ENCODE results near the gene DLK1.

Gene DLK1

DNA sequence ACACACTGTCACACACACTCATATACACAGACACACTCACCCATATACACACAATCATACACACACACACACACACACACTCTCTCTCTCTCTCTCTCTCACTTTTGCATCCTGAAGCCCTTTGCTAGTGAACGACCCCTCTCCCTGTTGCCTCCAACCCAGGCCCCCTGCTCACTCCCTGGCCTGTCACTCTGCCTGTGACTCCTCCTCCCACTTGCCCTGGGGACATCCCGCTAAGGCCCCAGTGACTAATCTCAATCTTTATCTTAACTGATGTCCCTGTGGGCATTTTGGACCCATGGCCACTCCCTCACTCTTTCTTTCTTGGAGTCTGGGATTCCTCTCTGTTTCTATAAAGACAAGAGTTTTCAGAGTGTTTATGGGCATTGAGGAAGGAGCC is 10.9 kb upstream of the DLK1 start:
- no peak for DNase-seq

DNA sequence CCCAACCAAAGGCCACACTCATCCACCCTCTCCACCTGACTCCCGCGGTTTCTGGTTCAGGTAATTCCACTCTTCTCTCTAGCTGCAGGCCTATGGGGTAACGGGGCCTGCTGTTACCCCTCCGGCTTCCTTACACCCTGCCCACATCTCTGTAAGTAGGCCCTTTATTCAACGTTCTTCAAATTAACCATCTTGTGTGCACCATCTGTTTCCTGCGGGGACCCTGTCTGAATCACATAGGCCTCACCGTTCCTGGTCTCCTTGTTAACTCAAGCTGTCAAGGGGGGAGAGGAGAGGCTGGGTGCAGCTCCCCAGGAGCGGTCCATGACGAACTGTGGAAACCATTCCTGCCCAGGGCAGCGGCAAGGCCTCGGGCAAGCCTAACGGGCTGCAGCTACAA is 9.3 kb upstream of the DLK1 start:
- no peak for DNase-seq

- no peak for DNase-seq
These were observed 6.6 kb upstream of the DLK1 start for GRCh38 chr14:100719976-100720520.

DNA sequence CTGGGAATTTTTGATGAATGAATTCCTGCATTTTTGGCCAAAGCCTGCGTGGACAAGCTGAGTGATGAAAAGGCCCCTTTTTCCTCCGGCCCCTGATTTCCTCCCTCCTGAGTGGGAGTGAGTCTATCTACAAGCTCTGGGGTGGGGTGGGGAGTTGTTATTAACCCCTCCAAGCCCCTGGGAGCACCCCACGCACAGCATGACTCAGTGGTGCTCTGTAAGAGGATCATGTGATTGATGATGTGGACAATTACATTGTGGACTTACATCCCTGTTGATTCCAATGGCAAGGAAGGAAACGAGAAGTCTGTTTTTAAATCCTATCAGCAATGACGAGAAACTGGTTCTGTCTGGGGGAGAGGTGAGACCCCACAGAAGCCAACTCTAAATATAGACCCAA is 5.1 kb upstream of the DLK1 start:
- no peak for DNase-seq

DNA sequence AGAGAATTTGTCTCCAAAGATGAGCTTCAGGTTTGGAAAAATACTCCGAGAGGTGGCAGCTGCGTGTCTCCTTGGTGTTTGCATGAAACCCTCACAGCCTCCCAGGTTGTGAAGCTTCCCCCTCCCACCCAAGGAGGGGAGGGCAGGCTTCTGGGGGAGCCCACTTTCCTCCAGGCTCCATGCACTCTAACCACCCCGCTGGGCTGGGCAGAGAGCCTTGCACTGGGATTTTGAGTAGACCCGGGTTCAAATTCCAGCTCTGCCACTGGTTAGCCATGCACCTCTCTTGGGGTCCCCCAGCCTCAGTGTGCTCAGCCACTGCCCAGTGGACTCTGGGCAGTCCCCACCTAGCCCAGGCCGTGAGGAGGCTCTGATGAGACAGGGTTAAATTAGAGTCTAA is 4.3 kb upstream of the DLK1 start:
- DNase-seq, result no peak

DNA sequence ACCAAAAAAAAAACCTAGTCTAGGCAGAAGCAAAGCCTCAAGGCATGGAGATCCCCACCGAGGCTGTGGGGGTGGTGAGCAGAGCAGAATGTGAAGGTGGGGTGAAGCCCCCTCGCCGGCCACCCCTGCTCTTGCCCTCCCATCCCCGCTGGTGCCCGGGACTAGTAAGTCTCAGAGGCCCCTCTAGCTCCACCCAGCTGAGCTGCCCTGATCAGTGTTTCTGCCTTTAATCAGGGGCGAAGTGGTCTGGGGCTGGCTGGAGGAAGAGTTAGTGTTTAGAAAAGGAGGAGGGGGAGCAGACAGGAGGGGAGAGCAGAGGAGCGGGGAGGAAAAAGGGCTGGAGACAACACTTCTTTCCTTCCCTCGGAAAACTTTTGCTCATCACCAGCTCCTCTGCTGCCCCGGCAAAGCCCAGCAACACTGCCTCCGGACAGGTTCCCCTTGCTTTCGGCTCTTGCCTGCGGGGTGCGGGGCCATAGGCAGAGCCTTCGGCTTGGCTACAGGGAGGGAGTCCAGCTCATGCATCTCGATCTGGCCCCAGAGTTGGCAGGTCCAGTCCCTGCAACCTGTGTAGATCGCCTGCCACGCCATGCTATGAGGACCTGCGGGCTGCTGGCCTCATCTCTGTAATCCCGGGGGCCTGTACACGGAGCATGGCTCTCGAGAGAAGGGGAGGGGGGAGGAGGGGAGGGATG is 3.4 kb upstream of the DLK1 start:
- DNase-seq, result no peak

GRCh38 chr14:100723830-100724437 is 2.8 kb upstream of the DLK1 start:
- DNase-seq, result no peak

DNA sequence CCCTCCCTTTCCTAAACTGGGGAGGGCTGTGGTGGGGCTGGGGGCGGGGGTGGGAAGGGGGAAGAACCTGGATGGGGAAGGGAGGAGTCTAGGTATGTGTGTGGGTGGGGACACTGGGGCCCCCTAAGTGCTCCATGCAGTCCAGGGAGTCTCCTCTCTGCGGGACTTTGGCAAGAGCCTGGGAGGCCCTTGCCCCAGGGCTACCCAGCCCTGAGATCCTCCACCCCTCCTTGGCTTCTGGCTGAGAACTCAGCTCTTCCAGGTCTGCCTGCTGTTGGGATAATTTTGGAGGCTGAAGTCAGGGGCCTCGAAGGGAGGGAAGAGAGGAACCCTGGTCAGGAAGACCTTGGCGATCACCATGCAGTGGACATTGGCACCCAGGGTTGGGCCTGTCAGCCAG is 2.2 kb upstream of the DLK1 start:
- DNase-seq, result no peak

DNA sequence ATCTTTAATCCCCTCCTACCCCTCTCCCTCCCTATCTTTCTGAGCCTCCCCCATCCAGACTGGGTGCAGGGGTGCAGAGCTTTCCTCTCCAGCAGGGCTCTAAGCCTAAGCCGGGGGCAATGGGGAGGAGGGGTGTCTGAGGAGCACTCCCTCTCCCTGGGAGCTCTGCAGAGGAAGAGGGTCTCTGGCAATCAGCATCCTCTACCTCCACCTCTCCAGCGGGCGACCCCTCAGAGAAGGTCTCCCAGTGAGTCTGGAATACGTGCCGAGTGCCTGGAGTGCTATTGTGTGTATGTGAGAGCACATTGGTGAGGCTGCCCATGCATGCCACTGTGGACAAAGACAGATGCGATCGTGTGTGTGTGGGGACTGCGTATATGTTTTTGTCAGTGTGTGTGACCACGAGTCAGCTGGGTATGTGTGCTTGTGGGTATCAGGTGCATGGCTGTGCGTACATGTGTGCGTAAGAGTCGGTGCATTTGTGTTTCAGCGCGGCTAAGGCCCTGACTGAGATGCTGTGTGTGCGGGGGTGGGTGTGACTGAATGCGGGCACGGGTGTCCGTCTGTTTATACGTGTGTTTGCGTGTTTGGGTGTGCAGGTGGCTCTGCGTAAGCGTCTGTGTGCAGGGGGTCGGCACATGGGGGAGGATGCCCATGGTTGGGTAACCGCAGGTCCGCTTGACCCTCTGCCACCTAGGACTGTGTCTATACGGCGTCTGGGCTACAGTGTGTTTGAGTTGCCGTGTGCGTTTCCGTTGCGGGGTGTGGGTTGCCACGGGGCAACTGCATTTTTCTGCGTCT is 905 bp upstream of the DLK1 start:
- no peak for DNase-seq

GRCh38 chr14:100727086-100727872 is 587 bp downstream of the DLK1 start:
- no peak for DNase-seq

DNA sequence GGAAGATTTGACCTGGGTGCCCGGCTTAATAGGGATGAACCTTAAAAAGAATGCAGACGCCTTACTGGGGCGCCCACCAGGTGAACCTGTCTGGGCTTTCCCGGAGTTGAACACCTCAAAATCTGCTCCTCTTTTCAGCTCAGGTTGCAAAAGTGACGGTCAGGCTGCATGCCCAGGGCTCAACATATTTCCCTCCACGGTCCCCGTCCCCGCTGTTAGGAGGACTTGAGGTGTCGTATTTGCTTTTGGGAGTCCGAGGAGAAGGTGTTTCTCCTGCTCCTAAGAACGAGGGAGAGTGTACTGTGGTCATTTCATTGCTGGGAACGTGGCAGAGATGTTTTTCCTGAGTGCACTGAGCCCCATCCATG is 1.2 kb downstream of the DLK1 start:
- no peak for DNase-seq

GRCh38 chr14:100728962-100729361 is 2.3 kb downstream of the DLK1 start:
- no peak for DNase-seq

GRCh38 chr14:100729982-100730381 is 3.3 kb downstream of the DLK1 start:
- DNase-seq, result no peak

DNA sequence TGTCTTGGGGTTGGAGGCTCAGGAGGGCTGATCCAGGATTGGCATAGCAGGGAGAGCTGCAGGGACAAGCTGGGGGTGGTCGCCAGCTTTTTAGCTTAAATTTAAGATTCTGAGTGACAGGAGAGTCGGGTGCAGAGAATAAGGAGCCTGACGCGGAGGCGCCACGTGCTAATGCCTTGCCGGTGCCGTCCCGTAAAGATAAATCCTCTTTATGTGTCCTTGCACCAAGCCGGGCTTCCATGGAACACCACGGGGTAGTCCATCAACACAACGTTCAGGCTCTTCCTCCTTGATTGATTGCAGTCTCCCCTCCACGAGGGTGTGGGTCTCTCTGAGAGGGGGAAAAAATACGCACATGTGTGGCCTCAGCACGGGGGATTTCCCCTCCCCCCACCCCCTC is 3.9 kb downstream of the DLK1 start:
- DNase-seq, result no peak

DNA sequence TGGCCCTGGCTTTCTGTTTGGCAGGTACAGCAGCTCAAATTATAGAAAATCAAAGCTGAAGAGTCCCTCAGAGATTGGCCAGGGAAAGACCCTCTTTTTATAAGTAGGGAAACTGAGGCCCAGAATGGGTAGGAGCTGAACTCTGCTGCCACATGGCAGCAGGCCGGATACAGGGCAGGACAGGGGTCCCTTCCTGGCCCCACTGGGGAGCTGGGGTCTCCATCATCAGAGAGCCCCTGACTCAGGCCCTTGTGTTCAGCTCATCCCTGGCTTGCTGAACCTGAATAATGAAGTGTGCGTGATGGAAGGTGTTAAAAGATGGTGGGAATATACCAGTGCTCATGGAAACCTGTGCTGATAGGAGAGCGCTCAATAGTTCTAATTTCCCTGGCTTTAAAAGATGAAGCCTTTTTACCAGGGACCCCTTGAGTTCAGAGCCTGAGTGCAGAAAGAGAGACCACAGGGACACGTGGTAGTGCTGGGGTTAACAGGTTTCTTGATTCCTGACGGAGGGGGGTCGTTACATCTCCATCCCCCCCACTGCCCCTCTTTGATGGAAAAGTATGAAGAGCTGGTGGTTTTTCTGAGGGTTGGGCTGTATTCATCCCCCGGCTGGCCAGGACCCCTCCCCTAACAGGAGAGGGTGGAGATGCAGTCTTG is 4.4 kb downstream of the DLK1 start:
- no peak for DNase-seq

DNA sequence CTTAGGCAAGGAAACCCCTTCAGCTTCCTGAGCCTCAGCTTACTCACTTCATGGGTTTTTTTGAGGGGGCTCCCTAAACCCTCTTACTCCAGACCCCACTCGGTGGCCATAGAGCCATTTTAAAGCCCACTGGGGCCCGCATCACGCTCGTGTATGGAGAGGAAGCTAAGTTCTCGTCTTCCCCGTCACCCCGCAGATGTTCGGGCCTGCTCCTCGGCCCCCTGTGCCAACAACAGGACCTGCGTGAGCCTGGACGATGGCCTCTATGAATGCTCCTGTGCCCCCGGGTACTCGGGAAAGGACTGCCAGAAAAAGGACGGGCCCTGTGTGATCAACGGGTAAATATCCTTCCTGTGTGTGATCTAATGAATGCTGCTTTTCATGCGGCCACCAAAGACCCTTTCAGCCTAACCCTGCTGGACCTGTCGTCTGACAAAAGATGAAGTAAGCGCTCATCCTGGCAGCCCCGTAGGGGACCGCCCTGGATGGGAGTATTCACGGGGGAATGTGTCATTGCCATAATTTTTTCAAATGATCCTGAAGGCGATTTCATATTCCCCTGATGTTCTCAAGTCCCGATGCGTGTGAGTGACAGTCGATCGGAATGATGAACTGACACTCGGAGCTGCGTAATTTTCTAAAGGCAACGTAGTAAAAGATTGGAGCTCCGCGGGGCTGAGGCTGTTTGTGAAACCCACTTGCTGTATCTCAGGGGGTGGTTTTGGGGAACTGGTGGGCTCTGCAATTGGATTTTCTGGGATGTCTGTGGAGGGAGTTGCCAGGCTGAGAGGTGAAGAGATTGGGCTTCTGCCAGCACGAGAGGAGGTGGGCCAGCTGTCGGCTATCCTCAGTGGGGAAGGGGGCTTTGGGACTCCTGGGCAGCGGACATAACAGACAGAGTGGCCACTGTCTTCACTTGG is 5.4 kb downstream of the DLK1 start:
- no peak for DNase-seq

GRCh38 chr14:100732766-100733100 is 6.0 kb downstream of the DLK1 start:
- DNase-seq, result no peak

GRCh38 chr14:100733152-100733850 is 6.6 kb downstream of the DLK1 start:
- DNase-seq, result no peak

DNA sequence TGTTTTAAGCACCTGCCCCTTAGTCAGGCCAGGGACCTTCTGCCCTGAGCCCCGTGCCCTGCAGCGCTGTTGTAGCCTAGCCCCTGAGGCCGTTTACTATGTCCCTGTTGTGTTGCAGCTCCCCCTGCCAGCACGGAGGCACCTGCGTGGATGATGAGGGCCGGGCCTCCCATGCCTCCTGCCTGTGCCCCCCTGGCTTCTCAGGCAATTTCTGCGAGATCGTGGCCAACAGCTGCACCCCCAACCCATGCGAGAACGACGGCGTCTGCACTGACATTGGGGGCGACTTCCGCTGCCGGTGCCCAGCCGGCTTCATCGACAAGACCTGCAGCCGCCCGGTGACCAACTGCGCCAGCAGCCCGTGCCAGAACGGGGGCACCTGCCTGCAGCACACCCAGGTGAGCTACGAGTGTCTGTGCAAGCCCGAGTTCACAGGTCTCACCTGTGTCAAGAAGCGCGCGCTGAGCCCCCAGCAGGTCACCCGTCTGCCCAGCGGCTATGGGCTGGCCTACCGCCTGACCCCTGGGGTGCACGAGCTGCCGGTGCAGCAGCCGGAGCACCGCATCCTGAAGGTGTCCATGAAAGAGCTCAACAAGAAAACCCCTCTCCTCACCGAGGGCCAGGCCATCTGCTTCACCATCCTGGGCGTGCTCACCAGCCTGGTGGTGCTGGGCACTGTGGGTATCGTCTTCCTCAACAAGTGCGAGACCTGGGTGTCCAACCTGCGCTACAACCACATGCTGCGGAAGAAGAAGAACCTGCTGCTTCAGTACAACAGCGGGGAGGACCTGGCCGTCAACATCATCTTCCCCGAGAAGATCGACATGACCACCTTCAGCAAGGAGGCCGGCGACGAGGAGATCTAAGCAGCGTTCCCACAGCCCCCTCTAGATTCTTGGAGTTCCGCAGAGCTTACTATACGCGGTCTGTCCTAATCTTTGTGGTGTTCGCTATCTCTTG is 7.6 kb downstream of the DLK1 start:
- DNase-seq, result no peak

GRCh38 chr14:100735271-100735670 is 8.6 kb downstream of the DLK1 start:
- DNase-seq, result no peak
